CD4-positive, alpha-beta T cell treated with Interleukin-10 for 1 hour (primary cell): ENCODE results near the gene NUTM2B.
"Not testable (repeated sequence)": the region's sequence is repeated elsewhere in the genome, so short reads cannot be mapped to it uniquely, and the experiment has no call there.

ENCODE experiments used
- DNase-seq: peaks from one replicate; pipeline ENCODE4 v3.0.0-alpha.2; 2020

Gene NUTM2B

DNA sequence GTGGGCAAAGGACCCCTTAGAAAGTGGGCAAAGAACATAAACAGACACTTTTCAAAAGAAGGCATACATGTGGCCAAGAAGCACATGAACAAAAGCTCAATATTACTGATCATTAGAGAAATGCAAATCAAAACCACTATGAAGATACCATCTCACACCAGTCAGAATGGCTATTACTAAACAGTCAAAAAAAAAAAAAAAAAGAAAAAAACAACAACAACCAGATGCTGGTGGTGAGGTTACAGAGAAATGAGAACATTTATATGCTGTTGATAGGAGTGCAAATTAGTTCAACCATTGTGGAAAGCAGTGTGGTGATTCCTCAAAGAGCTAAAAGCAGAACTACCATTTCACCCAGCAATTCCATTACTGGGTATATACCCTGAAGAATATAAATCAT, 50.6 kb downstream of the NUTM2B start:
- not testable (repeated sequence) for DNase-seq

DNA sequence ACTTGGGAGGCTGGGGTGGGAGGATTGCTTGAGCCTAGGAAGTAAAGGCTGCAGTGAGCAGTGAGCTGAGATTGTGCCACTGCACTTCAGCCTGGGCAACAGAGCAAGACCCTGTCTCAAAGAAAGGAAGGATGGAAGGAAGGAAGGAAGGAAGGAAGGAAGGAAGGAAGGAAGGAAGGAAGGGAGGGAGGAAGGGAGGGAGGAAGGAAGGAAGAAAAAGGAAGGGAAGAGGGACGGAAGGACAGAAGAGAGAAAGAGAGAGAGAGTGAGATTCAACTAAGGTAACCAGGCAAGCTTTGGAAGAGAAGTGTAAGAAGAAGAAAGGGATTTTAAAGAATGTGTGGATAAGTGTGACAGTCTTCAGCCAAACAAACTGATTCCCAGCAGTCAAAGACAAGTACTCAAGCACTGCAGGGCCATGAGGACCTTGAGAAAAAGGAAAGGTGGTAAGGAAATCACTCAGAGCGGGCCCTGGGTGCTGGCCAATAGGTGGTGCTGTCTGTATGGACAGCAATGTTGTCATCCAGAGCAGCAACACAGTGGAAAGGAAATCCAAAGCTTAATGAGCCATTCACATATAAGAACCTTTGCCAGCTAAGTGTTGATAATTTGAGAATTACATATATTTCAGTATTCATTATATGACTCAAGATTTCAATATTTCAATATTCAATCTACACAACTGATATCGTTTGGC, 55.4 kb downstream of the NUTM2B start:
- DNase-seq, result not testable (repeated sequence)
